Endodermal cell (in vitro differentiated cells): ENCODE results near the gene KCNK4. TPM values are rescaled to one million over a fixed set of nuclear protein-coding genes. Genes with fewer than 3 reads are reported as not detected.

Experiments used
- DNase-seq: peaks from one replicate; pipeline ENCODE4 v3.0.0-alpha.2; 2017
- H3K27ac ChIP-seq: 2 replicates; pipeline ENCODE4 v1.5.1; 2013; ENCODE audit warnings: mild to moderate bottlenecking, low read depth, low read length, moderate library complexity
- H3K27me3 ChIP-seq: 2 replicates; pipeline ENCODE4 v1.6.1; 2013; ENCODE audit warnings: mild to moderate bottlenecking, low read length, moderate library complexity; ENCODE audit not compliant: insufficient read depth, control insufficient read depth, poor library complexity, severe bottlenecking
- H3K36me3 ChIP-seq: 2 replicates; pipeline ENCODE4 v1.7.0; 2013; ENCODE audit warnings: mild to moderate bottlenecking, low read length, moderate library complexity; ENCODE audit not compliant: control insufficient read depth, insufficient read depth
- H3K4me1 ChIP-seq: one replicate; pipeline ENCODE4 v1.7.0; 2013; ENCODE audit warnings: low read length; ENCODE audit not compliant: control insufficient read depth, insufficient read depth
- H3K4me3 ChIP-seq: 2 replicates; pipeline ENCODE4 v1.5.1; 2013; ENCODE audit warnings: mild to moderate bottlenecking, low read length, moderate library complexity
- H3K9ac ChIP-seq: 2 replicates; pipeline ENCODE4 v1.6.1; 2013; ENCODE audit warnings: mild to moderate bottlenecking, low read length, moderate library complexity; ENCODE audit not compliant: poor library complexity, severe bottlenecking; ENCODE audit errors: extremely low read depth
- H3K9me3 ChIP-seq: 2 replicates; pipeline ENCODE4 v1.6.1; 2013; ENCODE audit warnings: mild to moderate bottlenecking, low read length, moderate library complexity; ENCODE audit not compliant: control insufficient read depth
- H3K27ac Mint-ChIP-seq: 2 replicates; pipeline ENCODE4 v1.8.0; 2020; ENCODE audit warnings: mixed read lengths
- H3K27me3 Mint-ChIP-seq: 2 replicates; pipeline ENCODE4 v1.8.0; 2021; ENCODE audit warnings: mild to moderate bottlenecking, mixed read lengths; ENCODE audit not compliant: insufficient read depth
- H3K36me3 Mint-ChIP-seq: 2 replicates; pipeline ENCODE4 v1.8.0; 2020; ENCODE audit warnings: low read depth, mixed read lengths
- H3K4me1 Mint-ChIP-seq: 2 replicates; pipeline ENCODE4 v1.8.0; 2020; ENCODE audit warnings: mixed read lengths
- H3K4me3 Mint-ChIP-seq: 2 replicates; pipeline ENCODE4 v1.8.0; 2020; ENCODE audit warnings: mild to moderate bottlenecking, moderate library complexity, mixed read lengths
- H3K9me3 Mint-ChIP-seq: 2 replicates; pipeline ENCODE4 v1.8.0; 2020; ENCODE audit warnings: mild to moderate bottlenecking, mixed read lengths
- WGBS, 2 experiments: methylation state at CpG; one replicate each; pipeline versions ENCODE4 v1.1.5 to v1.1.7; 2013; ENCODE audit warnings: missing lambda C conversion rate in 2 of 2, mixed read lengths in 1 of 2; ENCODE audit not compliant: insufficient coverage in 1 of 2, insufficient read length in 1 of 2; 5-methylcytosine and 5-hydroxymethylcytosine counted together
- total RNA-seq, 2 donors: library from RNA; stranded (reverse); fragmentation: NEBNext Ultra II Directional in 1 of 2; extraction: Animal tissue kit (Norgen Biotek cat#: 25700) in 1 of 2; gene quantifications; 2 replicates in 1 of 2; 3 replicates in 1 of 2; pipeline ENCODE4 v1.2.1, GENCODE V29; 2021
- TF ChIP-seq, protein P1 (sequence below): fragments of 200-600 bp; sonication (generic); conservative IDR thresholded peaks from 2 replicates; pipeline ENCODE4 v1.5.0; 2021; ENCODE audit warnings: antibody characterized with exemption, mild to moderate bottlenecking

Gene KCNK4
- total RNA-seq, 2 donors from 2014 or later: not detected

DNA sequence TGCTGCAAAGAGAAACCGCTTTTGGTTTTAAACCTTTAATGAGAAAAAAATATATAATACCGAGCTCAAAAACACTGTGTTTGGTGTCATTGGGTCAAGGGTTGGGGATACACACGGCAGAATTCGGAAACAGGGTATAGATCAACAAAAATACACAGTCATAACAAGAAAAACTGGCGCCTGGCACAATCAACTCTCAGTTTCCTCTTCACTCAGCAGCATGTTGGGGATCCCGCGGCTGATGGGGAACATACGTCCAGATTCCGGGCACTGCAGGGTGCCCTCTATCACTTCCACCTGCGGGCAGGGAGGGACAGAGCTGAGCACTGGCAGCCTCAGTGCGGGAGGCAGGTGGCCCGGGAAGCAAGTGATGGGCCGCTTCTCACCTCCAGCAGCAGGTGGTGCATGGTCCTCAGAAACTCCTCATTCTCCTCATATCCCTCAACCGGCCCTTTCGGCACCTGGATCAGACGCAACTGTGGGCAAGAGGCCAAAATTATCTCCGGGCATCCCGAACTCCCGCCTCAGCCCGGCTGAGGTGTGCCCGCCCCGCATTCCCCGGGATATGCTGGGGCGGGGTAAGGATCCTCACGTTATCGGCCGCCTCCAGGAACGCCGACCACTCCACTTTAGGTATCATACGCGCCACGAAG lies 25.7 kb downstream of the KCNK4 start:
- Mint-ChIP-seq H3K27ac (peak overlapping the region; percentile 99), H3K4me1 (peaks cover 12% of the 10 kb centered on the region), H3K36me3 (peaks cover 46% of the 10 kb centered on the region), H3K4me3 (peak overlapping the region; percentile 94), H3K9me3 (no peaks in the 10 kb centered on the region), H3K27me3 (no peaks in the 10 kb centered on the region)
- H3K36me3 ChIP-seq: peaks cover 47% of the 10 kb centered on the region
- H3K4me3 ChIP-seq: peak overlapping the region; percentile 84
- H3K27ac ChIP-seq: peak overlapping the region; percentile 98
- DNase-seq: peak; percentile 82
- TF ChIP-seq, protein P1, sequence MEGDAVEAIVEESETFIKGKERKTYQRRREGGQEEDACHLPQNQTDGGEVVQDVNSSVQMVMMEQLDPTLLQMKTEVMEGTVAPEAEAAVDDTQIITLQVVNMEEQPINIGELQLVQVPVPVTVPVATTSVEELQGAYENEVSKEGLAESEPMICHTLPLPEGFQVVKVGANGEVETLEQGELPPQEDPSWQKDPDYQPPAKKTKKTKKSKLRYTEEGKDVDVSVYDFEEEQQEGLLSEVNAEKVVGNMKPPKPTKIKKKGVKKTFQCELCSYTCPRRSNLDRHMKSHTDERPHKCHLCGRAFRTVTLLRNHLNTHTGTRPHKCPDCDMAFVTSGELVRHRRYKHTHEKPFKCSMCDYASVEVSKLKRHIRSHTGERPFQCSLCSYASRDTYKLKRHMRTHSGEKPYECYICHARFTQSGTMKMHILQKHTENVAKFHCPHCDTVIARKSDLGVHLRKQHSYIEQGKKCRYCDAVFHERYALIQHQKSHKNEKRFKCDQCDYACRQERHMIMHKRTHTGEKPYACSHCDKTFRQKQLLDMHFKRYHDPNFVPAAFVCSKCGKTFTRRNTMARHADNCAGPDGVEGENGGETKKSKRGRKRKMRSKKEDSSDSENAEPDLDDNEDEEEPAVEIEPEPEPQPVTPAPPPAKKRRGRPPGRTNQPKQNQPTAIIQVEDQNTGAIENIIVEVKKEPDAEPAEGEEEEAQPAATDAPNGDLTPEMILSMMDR: peak; percentile 57
- WGBS, 2 experiments: 1 to 9% methylated on average over 16 to 32 of the region's 32 CpGs
- peak overlapping the region; percentile 93 for H3K9ac ChIP-seq
- H3K27me3 ChIP-seq: no peaks in the 10 kb centered on the region
- no peaks in the 10 kb centered on the region for H3K9me3 ChIP-seq
- peaks cover 5% of the 10 kb centered on the region for H3K4me1 ChIP-seq

DNA sequence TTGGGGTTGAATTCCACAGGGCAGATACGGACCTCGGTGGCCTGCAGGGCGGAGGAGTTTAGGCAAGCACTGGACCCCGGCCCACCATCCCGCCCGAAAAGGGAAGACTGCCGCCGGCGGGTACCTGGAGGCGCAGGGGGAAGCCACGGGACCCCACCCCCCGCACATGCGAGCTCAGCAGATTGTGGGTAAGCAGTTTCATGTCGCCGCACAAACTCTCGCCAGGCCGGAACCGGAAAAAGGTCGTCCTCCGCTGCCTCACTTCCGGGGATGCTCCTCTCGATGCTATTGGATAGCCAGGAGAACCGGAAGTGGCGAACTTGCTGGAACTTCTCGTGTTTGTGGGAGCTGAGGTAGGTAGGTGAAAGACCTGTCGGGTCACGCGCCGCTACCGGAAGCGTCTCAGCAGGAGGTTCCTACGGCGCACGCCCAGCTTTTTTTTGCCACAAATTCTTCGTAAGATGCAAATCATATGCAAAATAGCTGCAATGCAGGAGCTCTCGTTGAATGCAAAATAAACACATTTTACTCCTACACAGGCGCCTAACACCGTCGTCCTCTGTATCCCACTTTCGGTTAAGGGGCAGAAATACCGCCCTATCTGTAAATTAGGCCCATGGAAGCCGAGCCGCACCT lies 26.3 kb downstream of the KCNK4 start, which contains the start of gene TRMT112:
TRMT112 (minus strand) TSS at position 235 of the 636 bp plus-strand sequence; CDS start at position 202, 33 bp downstream.
- peak within 1 kb of the TSS; percentile 98 for H3K27ac ChIP-seq
- H3K9ac ChIP-seq: peak within 1 kb of the TSS; percentile 93
- TF ChIP-seq, protein P1: no peak
- no peaks in the 10 kb centered on the region for H3K27me3 Mint-ChIP-seq
- WGBS, 2 experiments: 0% methylated on average over 40 to 43 of the region's 43 CpGs
- peak within 1 kb of the TSS; percentile 94 for H3K4me3 Mint-ChIP-seq
- peaks cover 51% of the 10 kb centered on the region for H3K36me3 ChIP-seq
- DNase-seq: peak; percentile 98
- peaks cover 5% of the 10 kb centered on the region for H3K4me1 ChIP-seq
- H3K9me3 ChIP-seq: no peaks in the 10 kb centered on the region
- H3K9me3 Mint-ChIP-seq: no peaks in the 10 kb centered on the region
- H3K4me3 ChIP-seq: peak within 1 kb of the TSS; percentile 84
- H3K36me3 Mint-ChIP-seq: peaks cover 47% of the 10 kb centered on the region
- peak within 1 kb of the TSS; percentile 99 for H3K27ac Mint-ChIP-seq
- H3K27me3 ChIP-seq: no peaks in the 10 kb centered on the region
- H3K4me1 Mint-ChIP-seq: peaks cover 12% of the 10 kb centered on the region

DNA sequence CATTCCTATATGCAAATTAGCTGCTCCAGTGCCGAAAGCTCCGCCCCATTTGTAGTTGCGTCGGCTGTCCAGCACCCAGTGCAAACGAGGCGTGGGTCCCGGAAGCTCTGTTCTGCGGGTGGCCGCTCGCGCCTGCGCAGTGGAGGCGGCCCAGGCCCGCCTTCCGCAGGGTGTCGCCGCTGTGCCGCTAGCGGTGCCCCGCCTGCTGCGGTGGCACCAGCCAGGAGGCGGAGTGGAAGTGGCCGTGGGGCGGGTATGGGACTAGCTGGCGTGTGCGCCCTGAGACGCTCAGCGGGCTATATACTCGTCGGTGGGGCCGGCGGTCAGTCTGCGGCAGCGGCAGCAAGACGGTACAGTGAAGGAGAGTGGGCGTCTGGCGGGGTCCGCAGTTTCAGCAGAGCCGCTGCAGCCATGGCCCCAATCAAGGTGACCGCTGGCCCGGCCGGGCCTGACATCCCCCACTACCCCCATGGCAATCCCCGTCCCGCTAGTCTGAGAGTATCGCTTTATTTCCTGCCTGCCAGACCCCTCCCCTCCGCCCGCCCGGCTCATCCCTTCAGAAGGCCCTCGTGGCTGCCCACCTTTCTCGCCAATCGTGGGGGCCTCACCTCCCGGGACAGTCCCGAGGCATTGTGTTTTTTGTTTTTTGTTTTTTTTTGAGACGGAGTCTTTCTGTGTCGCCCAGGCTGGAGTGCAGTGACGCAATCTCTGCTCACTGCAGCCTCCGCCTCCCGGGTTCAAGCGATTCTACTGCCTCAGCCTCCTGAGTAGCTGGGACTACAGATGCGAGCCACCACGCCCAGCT lies 27.1 kb downstream of the KCNK4 start, which contains the start of gene PRDX5:
PRDX5 (plus strand) TSS at position 161 of the 805 bp plus-strand sequence; CDS start at position 256, 95 bp downstream.
- peak within 1 kb of the TSS; percentile 94 for H3K4me3 Mint-ChIP-seq
- peak; percentile 97 for DNase-seq
- 0 to 1% methylated on average over 39 to 61 of the region's 61 CpGs for WGBS, 2 experiments
- peaks cover 42% of the 10 kb centered on the region for H3K36me3 Mint-ChIP-seq
- Histone ChIP-seq H3K36me3 (peaks cover 51% of the 10 kb centered on the region), H3K9ac (peak within 1 kb of the TSS; percentile 93), H3K9me3 (no peaks in the 10 kb centered on the region), H3K4me1 (peaks cover 5% of the 10 kb centered on the region), H3K27me3 (no peaks in the 10 kb centered on the region), H3K27ac (peak within 1 kb of the TSS; percentile 98), H3K4me3 (peak within 1 kb of the TSS; percentile 84)
- peaks cover 12% of the 10 kb centered on the region for H3K4me1 Mint-ChIP-seq
- no peaks in the 10 kb centered on the region for H3K9me3 Mint-ChIP-seq
- TF ChIP-seq, protein P1: peak; percentile 46
- H3K27ac Mint-ChIP-seq: peak within 1 kb of the TSS; percentile 99
- no peaks in the 10 kb centered on the region for H3K27me3 Mint-ChIP-seq
